ENCODE results near the gene EDN2.

The EDN2 gene

GRCh38 chr1:41435570-41436178 is 48.8 kb downstream of the EDN2 start:
- ATAC-seq = no peak

- ATAC-seq = no peak
Measured at GRCh38 chr1:41434748-41435449, 49.6 kb downstream of the EDN2 start.

GRCh38 chr1:41434306-41434705 is 50.2 kb downstream of the EDN2 start:
- no peak for ATAC-seq

- ATAC-seq = no peak
Measured at GRCh38 chr1:41433501-41433900, 51.0 kb downstream of the EDN2 start.

- ATAC-seq = peak; percentile 85 to 86
Measured at GRCh38 chr1:41432481-41433280, 51.8 kb downstream of the EDN2 start.

- ATAC-seq = no peak
Measured at GRCh38 chr1:41431490-41432350, 52.8 kb downstream of the EDN2 start.

GRCh38 chr1:41430582-41430981 is 53.9 kb downstream of the EDN2 start:
- no peak for ATAC-seq

GRCh38 chr1:41430069-41430468 is 54.4 kb downstream of the EDN2 start:
- no peak for ATAC-seq

- ATAC-seq = no peak
Measured at GRCh38 chr1:41429641-41430035, 54.8 kb downstream of the EDN2 start.

All from activated CD4-positive, CD25-positive, alpha-beta regulatory T cell treated with anti-CD3 and anti-CD28 coated beads, Interleukin-2, amount 50 U/mL, for 24 hours (primary cell).